ENCODE results near the gene EFCAB10. TPM values are rescaled to one million over a fixed set of nuclear protein-coding genes. Genes with fewer than 3 reads are reported as not detected.

Gene EFCAB10
- total RNA-seq, 1 donor from 2014 or later = not detected

- Mint-ChIP-seq H3K9me3 (peaks cover 8% of the 10 kb centered on the region), H3K27me3 (peaks cover 3% of the 10 kb centered on the region), H3K36me3 (ENCODE audit: low read depth) (no peaks in the 10 kb centered on the region), H3K4me3 (no peak overlapping the region), H3K4me1 (peaks cover 30% of the 10 kb centered on the region), H3K27ac (no peak overlapping the region)
- POLR2A ChIA-PET = no interaction called here
- DNase-seq = no peak
- intact Hi-C loops (cut with micrococcal nuclease) = loop anchor here (2.0 kb wide), 1 partner anchor 605 kb away; no protein-coding TSS in a partner anchor
- ATAC-seq (ENCODE audit: low read depth) = peak; percentile 23
- no peak for TF ChIP-seq CTCF (IDR thresholded peaks at IDR 0.05)
- CTCF ChIA-PET = no interaction called here
Measured at GRCh38 chr7:105587909-105588635, 6.8 kb upstream of the EFCAB10 start.

GRCh38 chr7:105585850-105586500 is 4.7 kb upstream of the EFCAB10 start:
- CTCF ChIA-PET = no interaction called here
- DNase-seq = no peak
- POLR2A ChIA-PET = interaction anchor here (0.6 kb wide), 1 partner anchor 21 kb away, joined by 4 read pairs; no protein-coding TSS in a partner anchor
- Mint-ChIP-seq H3K4me1 (peaks cover 36% of the 10 kb centered on the region), H3K4me3 (no peak overlapping the region), H3K9me3 (peaks cover 8% of the 10 kb centered on the region), H3K27ac (no peak overlapping the region), H3K36me3 (ENCODE audit: low read depth) (no peaks in the 10 kb centered on the region), H3K27me3 (peaks cover 10% of the 10 kb centered on the region)
- intact Hi-C loops (cut with micrococcal nuclease) = no loop called here
- ATAC-seq (ENCODE audit: low read depth) = no peak
- TF ChIP-seq CTCF (IDR thresholded peaks at IDR 0.05) = no peak

GRCh38 chr7:105584165-105584564 is 2.9 kb upstream of the EFCAB10 start:
- no peak overlapping the region for H3K4me3 Mint-ChIP-seq
- peaks cover 8% of the 10 kb centered on the region for H3K9me3 Mint-ChIP-seq
- no peak overlapping the region for H3K27ac Mint-ChIP-seq
- peaks cover 31% of the 10 kb centered on the region for H3K4me1 Mint-ChIP-seq
- peaks cover 10% of the 10 kb centered on the region for H3K27me3 Mint-ChIP-seq
- no peaks in the 10 kb centered on the region for H3K36me3 Mint-ChIP-seq (ENCODE audit: low read depth)
- ChIA-PET CTCF (no interaction called here), POLR2A (no interaction called here)
- intact Hi-C loops (cut with micrococcal nuclease) = no loop called here
- DNase-seq (no peak), ATAC-seq (ENCODE audit: low read depth) (no peak)
- no peak for TF ChIP-seq CTCF (IDR thresholded peaks at IDR 0.05)

GRCh38 chr7:105583061-105583460 is 1.8 kb upstream of the EFCAB10 start:
- no peak for TF ChIP-seq CTCF (IDR thresholded peaks at IDR 0.05)
- Mint-ChIP-seq H3K36me3 (ENCODE audit: low read depth) (no peaks in the 10 kb centered on the region), H3K4me1 (peaks cover 23% of the 10 kb centered on the region), H3K9me3 (peaks cover 8% of the 10 kb centered on the region), H3K4me3 (no peak overlapping the region), H3K27me3 (peaks cover 10% of the 10 kb centered on the region), H3K27ac (no peak overlapping the region)
- CTCF ChIA-PET = no interaction called here
- DNase-seq (no peak), ATAC-seq (ENCODE audit: low read depth) (no peak)
- POLR2A ChIA-PET = no interaction called here
- intact Hi-C loops (cut with micrococcal nuclease) = no loop called here

GRCh38 chr7:105580022-105580740 is 1.1 kb downstream of the EFCAB10 start:
- peaks cover 6% of the 10 kb centered on the region for H3K4me1 Mint-ChIP-seq
- DNase-seq (no peak), ATAC-seq (ENCODE audit: low read depth) (no peak)
- H3K27me3 Mint-ChIP-seq = peaks cover 10% of the 10 kb centered on the region
- TF ChIP-seq CTCF (IDR thresholded peaks at IDR 0.05) = no peak
- H3K27ac Mint-ChIP-seq = no peak overlapping the region
- peaks cover 8% of the 10 kb centered on the region for H3K9me3 Mint-ChIP-seq
- ChIA-PET POLR2A (no interaction called here), CTCF (no interaction called here)
- intact Hi-C loops (cut with micrococcal nuclease) = no loop called here
- no peaks in the 10 kb centered on the region for H3K36me3 Mint-ChIP-seq (ENCODE audit: low read depth)
- H3K4me3 Mint-ChIP-seq = no peak overlapping the region

Data from activated B cell treated with CpG ODN at 0.5 μM for 24 hours (primary cell).